Right cardiac atrium (tissue), 5 donors: Measurements from ENCODE around the gene SCN4A. TPM values are rescaled to one million over a fixed set of nuclear protein-coding genes. Genes with fewer than 3 reads are reported as not detected.
"Not testable (repeated sequence)": the region's sequence is repeated elsewhere in the genome, so short reads cannot be mapped to it uniquely, and the experiment has no call there.

Experiments
- ATAC-seq, 2 donors: fragments of 200-7000 bp; cut with Tn5 transposase; one replicate each; pipeline versions ENCODE4 v1.8.0 to v1.9.1; 2020; ENCODE audit warnings: moderate library complexity in 2 of 2, mild to moderate bottlenecking in 1 of 2
- DNase-seq, 3 donors: peaks; one replicate each; pipeline ENCODE4 v3.0.0-alpha.2; 2020
- H3K27ac ChIP-seq: one replicate; pipeline ENCODE4 v1.5.1; 2013; ENCODE audit warnings: mild to moderate bottlenecking, low read length, control low read depth, moderate library complexity
- H3K27me3 ChIP-seq: one replicate; pipeline ENCODE4 v1.6.1; 2013; ENCODE audit not compliant: control insufficient read depth, insufficient read depth
- H3K4me1 ChIP-seq: one replicate; pipeline ENCODE4 v1.6.1; 2013; ENCODE audit warnings: low read length; ENCODE audit not compliant: control insufficient read depth, insufficient read depth
- H3K4me3 ChIP-seq: one replicate; pipeline ENCODE4 v1.5.1; 2013; ENCODE audit warnings: low read length, control low read depth
- H3K9me3 ChIP-seq: one replicate; pipeline ENCODE4 v1.6.1; 2013; ENCODE audit warnings: low read length; ENCODE audit not compliant: control insufficient read depth
- WGBS: extraction: QIAGEN DNeasy Blood & Tissue Kit; methylation state at CpG from one replicate; pipeline ENCODE4 v1.1.7; 2013; 5-methylcytosine and 5-hydroxymethylcytosine counted together
- intact Hi-C, 4 donors: fragments of 100-400 bp; cut with DNase I; formaldehyde crosslinking; loops; one replicate each; pipeline versions ENCODE4 v1.11.0 to v1.14.0; 2022 to 2023
- polyA plus RNA-seq: library from polyadenylated mRNA; stranded (reverse); fragments of 200-250 nt; gene quantifications from one replicate; pipeline ENCODE4 v1.2.3, GENCODE V29; 2013
- total RNA-seq, 4 donors: library from RNA; stranded (reverse); fragmentation: NEBNext Ultra II Directional; extraction: Animal tissue kit (Norgen Biotek cat#: 25700); gene quantifications; one replicate each; pipeline ENCODE4 v1.2.1, GENCODE V29; 2021
- donor health status: healthy with polysubstance abuse.
- donor health status: DM: no; HTN: yes; CAD: no.
- donor health status: DM: no; HTN: no; CAD: no.
- donor health status: DM: no; HTN: yes; CAD: no; lungs with severe emphysema.
- donor health status: DM: yes; HTN: yes; CAD: no.

Gene SCN4A
- total and polyA plus RNA-seq, 5 donors = 1.6 to 5.8 (median 2.5) TPM

DNA sequence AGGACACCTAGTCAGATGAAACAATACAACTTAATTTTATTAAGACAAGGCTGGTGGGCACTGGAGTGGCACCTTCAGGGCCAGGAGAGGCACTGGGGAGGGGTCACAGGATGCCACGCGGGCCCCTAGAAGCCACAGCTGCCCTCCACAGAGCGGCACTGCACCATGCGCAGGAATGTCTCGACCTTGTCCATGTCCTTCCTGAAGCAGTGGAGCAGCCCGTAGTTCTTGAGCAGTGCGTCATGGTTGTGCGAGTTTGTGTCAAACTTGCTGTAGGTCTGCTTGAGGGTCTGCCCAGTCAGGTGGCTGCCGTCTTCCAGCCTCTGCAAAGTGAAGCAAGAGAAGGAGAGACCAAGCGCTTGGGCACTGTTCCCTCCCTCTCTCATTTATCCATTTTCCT lies 63.1 kb downstream of the SCN4A start:
- H3K4me3 ChIP-seq, DNase-seq, H3K9me3 ChIP-seq, ATAC-seq, H3K27me3 ChIP-seq, H3K27ac ChIP-seq, H3K4me1 ChIP-seq, intact Hi-C loops: not testable (repeated sequence)
- WGBS = 89% methylated on average over 10 of the region's 10 CpGs

GRCh38 chr17:63907161-63907778 lies 65.4 kb downstream of the SCN4A start:
- H3K27ac ChIP-seq, H3K27me3 ChIP-seq, H3K4me3 ChIP-seq, H3K9me3 ChIP-seq, H3K4me1 ChIP-seq, DNase-seq, intact Hi-C loops: not testable (repeated sequence)
- 59% methylated on average over 11 of the region's 12 CpGs for WGBS
- peak in 1 of 2 donors; percentile 40 for ATAC-seq

- ATAC-seq, H3K4me1 ChIP-seq, DNase-seq, H3K4me3 ChIP-seq, intact Hi-C loops, H3K9me3 ChIP-seq, H3K27ac ChIP-seq, H3K27me3 ChIP-seq: not testable (repeated sequence)
- 95% methylated on average over 8 of the region's 8 CpGs for WGBS
Observed at GRCh38 chr17:63904796-63905195, 67.9 kb downstream of the SCN4A start.

- 33% methylated on average over 5 of the region's 5 CpGs for WGBS
- H3K4me3 ChIP-seq, H3K27me3 ChIP-seq, H3K4me1 ChIP-seq, DNase-seq, intact Hi-C loops, H3K27ac ChIP-seq, H3K9me3 ChIP-seq: not testable (repeated sequence)
- peak; percentile 34 to 55 for ATAC-seq
Observed at GRCh38 chr17:63903787-63904201, 68.9 kb downstream of the SCN4A start.

- H3K27ac ChIP-seq, intact Hi-C loops, ATAC-seq, H3K9me3 ChIP-seq, DNase-seq, H3K4me1 ChIP-seq, H3K4me3 ChIP-seq, H3K27me3 ChIP-seq: not testable (repeated sequence)
- 87% methylated on average over 2 of the region's 2 CpGs for WGBS
Observed at GRCh38 chr17:63901971-63902370, 70.7 kb downstream of the SCN4A start.

- H3K4me3 ChIP-seq, H3K9me3 ChIP-seq, H3K27me3 ChIP-seq, ATAC-seq, intact Hi-C loops, H3K27ac ChIP-seq, H3K4me1 ChIP-seq, DNase-seq: not testable (repeated sequence)
- WGBS = 88% methylated on average over 6 of the region's 6 CpGs
Observed at GRCh38 chr17:63898899-63899798, 73.6 kb downstream of the SCN4A start.

DNA sequence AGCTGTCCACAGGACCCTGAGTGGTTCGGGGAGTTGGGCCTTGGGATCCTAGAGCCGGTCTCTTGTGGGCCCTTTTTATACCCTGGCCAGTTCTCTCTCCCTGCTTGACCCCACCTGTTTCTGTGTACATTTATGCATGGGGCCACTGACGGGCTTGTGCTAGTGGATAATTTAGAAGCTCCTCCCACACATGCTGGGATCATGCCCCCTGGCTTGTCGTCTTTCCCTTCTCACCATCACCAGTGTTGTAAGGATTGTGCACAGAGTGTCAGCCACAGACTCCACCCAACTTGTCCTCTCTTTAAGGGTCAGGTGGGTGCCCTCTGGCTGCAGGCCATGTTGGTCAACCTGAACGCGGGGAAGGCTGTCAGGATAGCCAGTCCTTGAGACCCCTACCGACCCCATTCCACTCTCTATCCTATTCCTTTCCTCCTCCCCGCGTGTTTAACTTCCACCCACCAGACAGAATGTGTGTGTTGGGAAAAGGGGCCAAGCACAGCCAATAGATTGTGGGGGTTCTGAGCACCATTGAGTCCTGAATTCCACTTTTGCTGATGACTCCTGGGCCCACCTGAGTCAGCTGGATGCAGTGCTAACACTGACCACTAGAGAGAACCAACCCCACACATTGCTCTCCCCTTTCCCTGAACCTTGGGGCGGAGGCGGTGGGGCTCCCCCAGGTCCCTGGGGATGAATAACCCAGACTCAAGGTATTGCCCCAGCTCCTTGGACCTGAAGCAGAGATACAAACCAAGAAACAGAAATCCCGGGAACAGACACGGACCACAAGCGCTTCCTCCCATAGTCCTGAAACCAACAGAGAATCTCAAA lies 76.0 kb downstream of the SCN4A start, which contains the start of gene CSH1:
TSS of gene CSH1 (minus strand) at position 51 of the 831 bp plus-strand sequence. CDS start 63 bp downstream, outside the sequence.
- H3K27ac ChIP-seq, H3K27me3 ChIP-seq, H3K4me1 ChIP-seq, H3K9me3 ChIP-seq, intact Hi-C loops, ATAC-seq, DNase-seq, H3K4me3 ChIP-seq: not testable (repeated sequence)
- WGBS = 81% methylated on average over 9 of the region's 14 CpGs

- DNase-seq, intact Hi-C loops, ATAC-seq, H3K27me3 ChIP-seq, H3K4me1 ChIP-seq, H3K27ac ChIP-seq, H3K9me3 ChIP-seq, H3K4me3 ChIP-seq: not testable (repeated sequence)
- WGBS = 94% methylated on average over 10 of the region's 10 CpGs
Observed at GRCh38 chr17:63894821-63895220, 77.9 kb downstream of the SCN4A start.

GRCh38 chr17:63894021-63894420 lies 78.7 kb downstream of the SCN4A start:
- intact Hi-C loops, DNase-seq, ATAC-seq, H3K4me1 ChIP-seq, H3K27ac ChIP-seq, H3K27me3 ChIP-seq, H3K4me3 ChIP-seq, H3K9me3 ChIP-seq: not testable (repeated sequence)
- 65% methylated on average over 3 of the region's 3 CpGs for WGBS

GRCh38 chr17:63892316-63893037 lies 80.2 kb downstream of the SCN4A start:
- H3K27ac ChIP-seq, DNase-seq, H3K4me3 ChIP-seq, H3K27me3 ChIP-seq, ATAC-seq, intact Hi-C loops, H3K9me3 ChIP-seq, H3K4me1 ChIP-seq: not testable (repeated sequence)
- WGBS = 51% methylated on average over 11 of the region's 11 CpGs
